Brain microvascular endothelial cell (primary cell): ENCODE measurements around the gene TIMM50.

ENCODE experiments used
- DNase-seq: peaks from one replicate; pipeline ENCODE4 v3.0.0-alpha.2; 2020
- H3K27ac ChIP-seq: fragments of 250-450 bp; sonication (Bioruptor Pico); 2 replicates; pipeline ENCODE4 v1.5.1; 2020; ENCODE audit warnings: mild to moderate bottlenecking, moderate library complexity
- H3K27me3 ChIP-seq: fragments of 250-450 bp; sonication (Bioruptor Pico); replicated peaks from 2 replicates; pipeline ENCODE4 v1.5.1; 2020; ENCODE audit warnings: mild to moderate bottlenecking
- H3K36me3 ChIP-seq: fragments of 250-450 bp; sonication (Bioruptor Pico); replicated peaks from 2 replicates; pipeline ENCODE4 v1.5.1; 2020; ENCODE audit warnings: mild to moderate bottlenecking
- H3K4me3 ChIP-seq: 2 replicates; pipeline ENCODE4 v1.5.1; 2011; ENCODE audit warnings: low read depth, mild to moderate bottlenecking, control low read depth, low read length, moderate library complexity
- in situ Hi-C: cut with HindIII; loops from 2 replicates; pipeline ENCODE4 v1.10.0; 2017; ENCODE audit warnings: low sequenced_read_pairs, low pct_ligation_motif_present
- TF ChIP-seq, protein P1 (sequence below): IDR thresholded peaks from 2 replicates; pipeline ENCODE4 v1.5.1; 2011; ENCODE audit warnings: low read depth, mild to moderate bottlenecking, moderate library complexity, low read length, control low read depth, inconsistent platforms; ENCODE audit errors: missing control alignments

The TIMM50 gene

DNA sequence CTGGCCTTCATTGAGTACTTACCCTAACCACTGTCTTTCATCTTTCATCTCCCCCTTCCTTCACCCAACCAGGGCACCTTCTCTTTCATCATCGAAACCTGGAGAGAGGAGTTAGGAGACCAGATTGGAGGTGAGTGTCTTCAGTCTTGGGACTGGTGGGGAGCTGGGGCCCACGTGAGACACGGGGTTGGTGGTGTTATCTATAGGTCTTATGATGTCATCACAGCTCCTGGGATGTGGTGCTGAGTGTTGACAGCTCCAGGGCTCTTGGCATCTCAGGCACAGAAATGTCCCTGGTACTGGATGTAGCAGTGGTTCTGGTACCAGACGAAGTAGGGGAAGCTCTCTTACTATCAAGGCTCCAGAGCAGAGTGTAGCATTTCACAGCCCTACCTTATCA lies 19.9 kb downstream of the TIMM50 start:
- Histone ChIP-seq H3K36me3 (no peaks in the 10 kb centered on the region), H3K27ac (no peak overlapping the region), H3K27me3 (peaks cover 15% of the 10 kb centered on the region), H3K4me3 (no peak overlapping the region)
- in situ Hi-C loops: no loop called here
- no peak for DNase-seq
- TF ChIP-seq, protein P1, sequence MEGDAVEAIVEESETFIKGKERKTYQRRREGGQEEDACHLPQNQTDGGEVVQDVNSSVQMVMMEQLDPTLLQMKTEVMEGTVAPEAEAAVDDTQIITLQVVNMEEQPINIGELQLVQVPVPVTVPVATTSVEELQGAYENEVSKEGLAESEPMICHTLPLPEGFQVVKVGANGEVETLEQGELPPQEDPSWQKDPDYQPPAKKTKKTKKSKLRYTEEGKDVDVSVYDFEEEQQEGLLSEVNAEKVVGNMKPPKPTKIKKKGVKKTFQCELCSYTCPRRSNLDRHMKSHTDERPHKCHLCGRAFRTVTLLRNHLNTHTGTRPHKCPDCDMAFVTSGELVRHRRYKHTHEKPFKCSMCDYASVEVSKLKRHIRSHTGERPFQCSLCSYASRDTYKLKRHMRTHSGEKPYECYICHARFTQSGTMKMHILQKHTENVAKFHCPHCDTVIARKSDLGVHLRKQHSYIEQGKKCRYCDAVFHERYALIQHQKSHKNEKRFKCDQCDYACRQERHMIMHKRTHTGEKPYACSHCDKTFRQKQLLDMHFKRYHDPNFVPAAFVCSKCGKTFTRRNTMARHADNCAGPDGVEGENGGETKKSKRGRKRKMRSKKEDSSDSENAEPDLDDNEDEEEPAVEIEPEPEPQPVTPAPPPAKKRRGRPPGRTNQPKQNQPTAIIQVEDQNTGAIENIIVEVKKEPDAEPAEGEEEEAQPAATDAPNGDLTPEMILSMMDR: no peak

DNA sequence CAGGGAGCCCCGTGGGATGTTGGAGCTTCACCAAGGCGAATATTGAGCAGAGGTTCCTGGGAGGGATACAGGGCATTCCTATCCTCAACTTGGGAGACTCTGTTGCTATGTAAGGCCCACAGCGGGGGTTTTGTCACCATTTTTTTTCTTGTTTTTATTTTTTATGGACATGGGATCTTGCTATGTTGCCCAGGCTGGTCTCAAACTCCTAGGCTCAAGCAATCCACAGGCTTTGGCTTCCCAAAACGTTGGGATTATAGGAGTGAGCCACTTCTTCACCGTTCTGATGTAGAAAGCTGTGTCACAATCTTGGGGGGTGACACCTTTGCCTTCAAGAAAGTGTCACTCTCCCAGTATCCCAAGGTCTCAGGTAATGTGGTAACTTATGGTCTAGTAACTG lies 20.7 kb downstream of the TIMM50 start:
- Histone ChIP-seq H3K4me3 (no peak overlapping the region), H3K36me3 (no peaks in the 10 kb centered on the region), H3K27ac (no peak overlapping the region), H3K27me3 (peaks cover 15% of the 10 kb centered on the region)
- no peak for DNase-seq
- TF ChIP-seq, protein P1: no peak
- in situ Hi-C loops: no loop called here

DNA sequence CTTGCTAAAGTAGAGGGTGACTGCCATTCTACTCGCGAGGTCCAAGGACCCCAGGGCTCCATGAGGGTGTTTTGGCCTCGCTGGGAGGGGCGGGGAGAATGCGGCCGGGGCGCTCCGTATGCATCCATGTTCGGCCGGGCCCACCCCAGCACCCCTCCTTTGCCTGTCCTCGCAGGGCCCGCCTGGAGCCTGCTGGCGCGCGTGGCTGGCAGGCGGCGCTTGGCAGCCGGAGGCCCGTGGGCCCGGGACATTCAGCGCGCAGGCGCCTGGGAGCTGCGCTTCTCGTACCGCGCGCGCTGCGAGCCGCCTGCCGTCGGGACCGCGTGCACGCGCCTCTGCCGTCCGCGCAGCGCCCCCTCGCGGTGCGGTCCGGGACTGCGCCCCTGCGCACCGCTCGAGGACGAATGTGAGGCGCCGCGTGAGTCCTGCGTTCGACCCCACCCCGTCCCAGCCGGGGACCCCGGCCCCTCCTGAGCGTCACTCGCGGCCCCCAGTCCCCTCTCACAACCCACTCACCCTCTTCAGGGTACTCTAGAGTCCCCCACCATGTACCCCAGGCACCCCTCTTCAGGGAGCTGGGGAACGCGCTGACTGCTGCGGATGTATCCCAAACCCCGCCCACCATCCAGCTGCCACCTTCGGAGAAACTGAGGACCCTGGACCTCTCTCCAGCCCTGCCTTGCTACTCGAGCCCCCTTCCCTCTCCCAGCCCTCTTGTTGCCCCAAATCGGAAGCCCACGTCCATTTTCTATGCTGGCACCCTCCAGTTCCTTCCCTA lies 22.2 kb downstream of the TIMM50 start:
- Histone ChIP-seq H3K27ac (no peak overlapping the region), H3K36me3 (no peaks in the 10 kb centered on the region), H3K27me3 (peaks cover 15% of the 10 kb centered on the region), H3K4me3 (no peak overlapping the region)
- DNase-seq: no peak
- TF ChIP-seq, protein P1: peak; percentile 51
- in situ Hi-C loops: no loop called here

DNA sequence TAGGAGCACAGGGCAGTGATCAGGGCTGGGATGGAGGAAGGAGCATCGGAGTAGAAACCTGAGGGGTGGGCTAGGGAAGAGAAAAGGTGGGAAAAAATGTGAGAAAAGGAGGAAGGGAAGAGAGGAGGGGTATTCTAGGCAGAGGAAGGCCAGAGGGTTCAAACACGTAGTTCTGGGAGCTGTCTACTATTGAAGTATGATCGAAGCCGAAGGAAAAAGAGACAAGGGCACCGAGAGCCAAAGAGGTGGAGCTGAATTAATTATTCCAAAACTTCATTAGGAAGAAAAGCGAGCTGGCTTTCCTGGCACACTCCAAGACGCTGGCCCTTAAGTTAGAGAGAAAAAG lies 25.9 kb downstream of the TIMM50 start:
- no peak overlapping the region for H3K27ac ChIP-seq
- H3K4me3 ChIP-seq: peak overlapping the region; percentile 59
- DNase-seq: no peak
- in situ Hi-C loops: no loop called here
- no peaks in the 10 kb centered on the region for H3K36me3 ChIP-seq
- no peaks in the 10 kb centered on the region for H3K27me3 ChIP-seq
- TF ChIP-seq, protein P1: no peak

DNA sequence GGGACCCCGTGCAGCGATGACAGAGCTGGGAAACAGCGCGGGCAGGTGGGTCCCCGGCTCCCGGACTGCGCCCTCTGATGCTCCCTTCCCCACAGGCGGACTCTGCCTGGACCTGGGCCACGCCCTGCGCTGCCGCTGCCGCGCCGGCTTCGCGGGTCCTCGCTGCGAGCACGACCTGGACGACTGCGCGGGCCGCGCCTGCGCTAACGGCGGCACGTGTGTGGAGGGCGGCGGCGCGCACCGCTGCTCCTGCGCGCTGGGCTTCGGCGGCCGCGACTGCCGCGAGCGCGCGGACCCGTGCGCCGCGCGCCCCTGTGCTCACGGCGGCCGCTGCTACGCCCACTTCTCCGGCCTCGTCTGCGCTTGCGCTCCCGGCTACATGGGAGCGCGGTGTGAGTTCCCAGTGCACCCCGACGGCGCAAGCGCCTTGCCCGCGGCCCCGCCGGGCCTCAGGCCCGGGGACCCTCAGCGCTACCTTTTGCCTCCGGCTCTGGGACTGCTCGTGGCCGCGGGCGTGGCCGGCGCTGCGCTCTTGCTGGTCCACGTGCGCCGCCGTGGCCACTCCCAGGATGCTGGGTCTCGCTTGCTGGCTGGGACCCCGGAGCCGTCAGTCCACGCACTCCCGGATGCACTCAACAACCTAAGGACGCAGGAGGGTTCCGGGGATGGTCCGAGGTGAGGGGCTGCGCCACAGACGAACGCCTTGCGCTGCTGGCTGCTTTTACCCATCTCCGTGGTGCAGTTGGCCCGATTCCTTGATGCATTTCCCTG lies 26.5 kb downstream of the TIMM50 start:
- TF ChIP-seq, protein P1: no peak
- DNase-seq: peak; percentile 41
- Histone ChIP-seq H3K27ac (no peak overlapping the region), H3K4me3 (peak overlapping the region; percentile 59), H3K36me3 (no peaks in the 10 kb centered on the region), H3K27me3 (no peaks in the 10 kb centered on the region)
- in situ Hi-C loops: no loop called here
